GM19468 (cell line): Measurements from ENCODE around the gene TGFB2.

Experiments
- ATAC-seq: cut with Tn5 transposase; IDR thresholded peaks from one replicate; pipeline ENCODE4 v1.9.1; 2021; ENCODE audit warnings: mild to moderate bottlenecking, moderate library complexity, moderate number of reproducible peaks; ENCODE audit not compliant: unreplicated experiment; ENCODE audit errors: extremely low read depth

The TGFB2 gene

GRCh38 chr1:218478336-218478735 is 133.2 kb downstream of the TGFB2 start:
- ATAC-seq = no peak

GRCh38 chr1:218479436-218480115 is 134.4 kb downstream of the TGFB2 start:
- no peak for ATAC-seq

- no peak for ATAC-seq
These were observed 135.0 kb downstream of the TGFB2 start for GRCh38 chr1:218480137-218480536.

- no peak for ATAC-seq
These were observed 135.5 kb downstream of the TGFB2 start for GRCh38 chr1:218480588-218481099.

GRCh38 chr1:218481116-218481775 is 136.1 kb downstream of the TGFB2 start:
- no peak for ATAC-seq

GRCh38 chr1:218482683-218483082 is 137.5 kb downstream of the TGFB2 start:
- no peak for ATAC-seq

GRCh38 chr1:218485241-218485928 is 140.2 kb downstream of the TGFB2 start:
- ATAC-seq = no peak

GRCh38 chr1:218488531-218488930 is 143.4 kb downstream of the TGFB2 start:
- ATAC-seq = no peak

GRCh38 chr1:218488986-218489385 is 143.8 kb downstream of the TGFB2 start:
- ATAC-seq = no peak

- no peak for ATAC-seq
These were observed 145.3 kb downstream of the TGFB2 start for GRCh38 chr1:218490406-218490922.

- no peak for ATAC-seq
These were observed 147.7 kb downstream of the TGFB2 start for GRCh38 chr1:218492874-218493273.

GRCh38 chr1:218493986-218494385 is 148.8 kb downstream of the TGFB2 start:
- ATAC-seq = no peak
